A673 (cell line): Measurements from ENCODE around the gene DAZAP2. TPM values are rescaled to one million over a fixed set of nuclear protein-coding genes. Genes with fewer than 3 reads are reported as not detected.

Experiments used
- Bru-seq: library from RNA; stranded (reverse); fragments of 400-500 nt; gene quantifications from one replicate; lab custom pipeline; 2021; lab: Mats Ljungman, UMichigan
- BruChase-seq, 2 experiments: library from RNA; stranded (reverse); fragments of 400-500 nt; gene quantifications; one replicate each; lab custom pipeline; 2021; lab: Mats Ljungman, UMichigan
- BruUV-seq: library from RNA; stranded (reverse); fragments of 400-500 nt; replicated peaks from 2 replicates; lab custom pipeline; 2021; lab: Mats Ljungman, UMichigan
- CTCF ChIA-PET: fragments of 300-600 bp; sonication (Branson Sonifier 250); formaldehyde crosslinking; loops from one replicate; lab custom pipeline; 2022; ENCODE audit warnings: antibody characterized with exemption; lab: Charles Lee
- POLR2A ChIA-PET: fragments of 300-600 bp; sonication (Branson Sonifier 250); formaldehyde crosslinking; loops from one replicate; lab custom pipeline; 2022; ENCODE audit warnings: antibody characterized with exemption; ENCODE audit not compliant: low non-redundant PET; lab: Charles Lee
- DNase-seq: peaks from one replicate; pipeline ENCODE4 v3.0.0-alpha.2; 2015; ENCODE audit warnings: low spot score
- H3K27ac ChIP-seq: fragments of 200-600 bp; sonication (generic); 2 replicates; pipeline ENCODE4 v1.5.1; 2016; ENCODE audit warnings: mixed run types, low read depth, mild to moderate bottlenecking, mixed read lengths, antibody characterized with exemption, low read length; ENCODE audit not compliant: poor library complexity, severe bottlenecking
- H3K27me3 ChIP-seq: fragments of 200-600 bp; sonication (generic); replicated peaks from 2 replicates; pipeline ENCODE4 v1.6.1; 2017; ENCODE audit warnings: mixed run types, low read depth, mild to moderate bottlenecking, mixed read lengths, antibody characterized with exemption, low read length; ENCODE audit not compliant: insufficient read depth, poor library complexity
- H3K36me3 ChIP-seq: fragments of 200-600 bp; sonication (generic); 2 replicates; pipeline ENCODE4 v1.6.1; 2016; ENCODE audit warnings: mixed run types, mild to moderate bottlenecking, mixed read lengths, antibody characterized with exemption, low read length; ENCODE audit not compliant: insufficient read depth, poor library complexity, severe bottlenecking
- H3K4me1 ChIP-seq: fragments of 200-600 bp; sonication (generic); 2 replicates; pipeline ENCODE4 v1.6.1; 2017; ENCODE audit warnings: mixed run types, mild to moderate bottlenecking, mixed read lengths, antibody characterized with exemption, low read length; ENCODE audit not compliant: insufficient read depth, poor library complexity, severe bottlenecking
- H3K4me3 ChIP-seq: fragments of 200-600 bp; sonication (generic); 2 replicates; pipeline ENCODE4 v1.5.1; 2016; ENCODE audit warnings: low read depth, mixed run types, mild to moderate bottlenecking, mixed read lengths, low read length; ENCODE audit not compliant: poor library complexity, severe bottlenecking
- H3K9me3 ChIP-seq: fragments of 200-600 bp; sonication (generic); 2 replicates; pipeline ENCODE4 v1.6.1; 2016; ENCODE audit warnings: mixed run types, low read depth, mild to moderate bottlenecking, mixed read lengths, antibody characterized with exemption, low read length; ENCODE audit not compliant: poor library complexity, severe bottlenecking
- CTCF ChIP-seq: fragments of 300-800, 200-600 bp; sonication (generic); conservative IDR thresholded peaks from 2 replicates; pipeline ENCODE4 v1.5.1; 2017; ENCODE audit warnings: low read depth, mild to moderate bottlenecking, antibody characterized with exemption, low read length, moderate library complexity, mixed read lengths
- EZH2 ChIP-seq: fragments of 200-600 bp; sonication (generic); IDR thresholded peaks from 2 replicates; pipeline ENCODE4 v1.6.1; 2017; ENCODE audit warnings: borderline replicate concordance, low read depth, mild to moderate bottlenecking, mixed read lengths, antibody characterized with exemption, low read length; ENCODE audit not compliant: poor library complexity, severe bottlenecking
- intact Hi-C: fragments of 100-400 bp; cut with micrococcal nuclease; formaldehyde crosslinking; loops from one replicate; pipeline ENCODE4 v1.10.0; 2022; ENCODE audit not compliant: unreplicated experiment
- long read RNA-seq: library from polyadenylated mRNA; stranded (forward); transcript quantifications from one replicate; pipeline ENCODE4 v2.0.0, GENCODE V29; 2022
- total RNA-seq: library from RNA; stranded (reverse); gene quantifications from 2 replicates; pipeline ENCODE4 v1.2.3, GENCODE V29; 2021

The DAZAP2 gene
- total RNA-seq (125 and 138 TPM in 2 replicates), Bru-seq, nascent RNA (percentile 66 among the genes with signal in this experiment), BruChase-seq, experiment 1, labeled RNA remaining after a 2-hour chase (percentile 81 among the genes with signal in this experiment), BruChase-seq, experiment 2, labeled RNA remaining after a 6-hour chase (percentile 93 among the genes with signal in this experiment)
- long read RNA-seq, transcript DAZAP2-201 (4 exons, 2,598 nt), result major isoform, 450 of 491 reads
- long read RNA-seq, transcript DAZAP2-214 (2 exons, 3,664 nt), result minor isoform, 5 of 491 reads
- long read RNA-seq, partial matches to known transcripts, result 13 of 491 reads
- long read RNA-seq, other reads (novel, unspliced or antisense), result 18 of 491 reads

- ChIA-PET POLR2A (no interaction called here), CTCF (interaction anchor here (0.5 kb wide), 3 partner anchors 21 to 477 kb away, joined by 3 to 8 read pairs (median 4); partner anchors contain the start of gene POU6F1)
- peak within 1 kb of the TSS; percentile 99 for H3K27ac ChIP-seq
- no peaks in the 10 kb centered on the region for H3K27me3 ChIP-seq
- intact Hi-C loops, result loop anchor here (10.0 kb wide), 1 partner anchor 154 kb away; the partner anchor contains the start of gene CSRNP2
- peak within 1 kb of the TSS; percentile 84 for H3K4me3 ChIP-seq
- DNase-seq, result peak; percentile 97
- peaks cover 36% of the 10 kb centered on the region for H3K36me3 ChIP-seq
- TF ChIP-seq CTCF (peak; percentile 40; the same call in 1 of the 2 replicates), EZH2 (no peak)
- TSS peak; percentile 50 for BruUV-seq
- H3K9me3 ChIP-seq, result no peaks in the 10 kb centered on the region
- H3K4me1 ChIP-seq, result peaks cover 8% of the 10 kb centered on the region
Measured at GRCh38 chr12:51238510-51239334, at the start of gene DAZAP2. DAZAP2 (plus strand) TSS chr12:51238826; CDS start chr12:51238908, 82 bp downstream.

GRCh38 chr12:51189790-51190355 lies 48.8 kb upstream of the DAZAP2 start:
- Histone ChIP-seq H3K4me3 (no peak overlapping the region), H3K4me1 (no peaks in the 10 kb centered on the region), H3K9me3 (no peaks in the 10 kb centered on the region), H3K27ac (no peak overlapping the region), H3K27me3 (no peaks in the 10 kb centered on the region), H3K36me3 (no peaks in the 10 kb centered on the region)
- ChIA-PET POLR2A (no interaction called here), CTCF (no interaction called here)
- TF ChIP-seq EZH2 (no peak), CTCF (no peak)
- intact Hi-C loops, result no loop called here
- no TSS peak for BruUV-seq
- no peak for DNase-seq

- ChIA-PET CTCF (no interaction called here), POLR2A (no interaction called here)
- H3K27ac ChIP-seq, result no peak overlapping the region
- BruUV-seq, result no TSS peak
- no peak overlapping the region for H3K4me3 ChIP-seq
- intact Hi-C loops, result no loop called here
- no peak for DNase-seq
- no peaks in the 10 kb centered on the region for H3K27me3 ChIP-seq
- H3K9me3 ChIP-seq, result no peaks in the 10 kb centered on the region
- H3K4me1 ChIP-seq, result no peaks in the 10 kb centered on the region
- H3K36me3 ChIP-seq, result no peaks in the 10 kb centered on the region
- no peak for TF ChIP-seq CTCF
- TF ChIP-seq EZH2, result no peak
Measured at GRCh38 chr12:51190820-51191219, 47.8 kb upstream of the DAZAP2 start.
